Hepatocyte (in vitro differentiated cells): ENCODE data around the gene SCN2A. TPM values are rescaled to one million over a fixed set of nuclear protein-coding genes. Genes with fewer than 3 reads are reported as not detected.

ENCODE experiments used
- DNase-seq: peaks from one replicate; pipeline ENCODE4 v3.0.0-alpha.2; 2016; ENCODE audit warnings: low spot score
- H2AFZ ChIP-seq: fragments of 200-600 bp; sonication (generic); 2 replicates; pipeline ENCODE4 v1.6.0; 2016; ENCODE audit warnings: antibody characterized with exemption, mild to moderate bottlenecking
- H3K27ac ChIP-seq: fragments of 200-600 bp; sonication (generic); 2 replicates; pipeline ENCODE4 v1.5.1; 2016; ENCODE audit warnings: mild to moderate bottlenecking
- H3K27me3 ChIP-seq: fragments of 200-600 bp; sonication (generic); 2 replicates; pipeline ENCODE4 v1.6.1; 2016
- H3K36me3 ChIP-seq: fragments of 200-600 bp; sonication (generic); replicated peaks from 2 replicates; pipeline ENCODE4 v1.5.1; 2016; ENCODE audit warnings: low read depth; ENCODE audit not compliant: insufficient read depth
- H3K4me1 ChIP-seq: fragments of 200-600 bp; sonication (generic); 2 replicates; pipeline ENCODE4 v1.5.1; 2016; ENCODE audit warnings: mild to moderate bottlenecking, moderate library complexity; ENCODE audit not compliant: insufficient read depth
- H3K4me2 ChIP-seq: fragments of 200-600 bp; sonication (generic); 2 replicates; pipeline ENCODE4 v1.6.0; 2016
- H3K4me3 ChIP-seq: fragments of 200-600 bp; sonication (generic); 2 replicates; pipeline ENCODE4 v1.5.1; 2016; ENCODE audit warnings: mild to moderate bottlenecking
- H3K79me2 ChIP-seq: fragments of 200-600 bp; sonication (generic); 2 replicates; pipeline ENCODE4 v1.6.0; 2017; ENCODE audit warnings: mild to moderate bottlenecking
- H3K9me2 ChIP-seq: fragments of 200-600 bp; sonication (generic); replicated peaks from 2 replicates; pipeline ENCODE4 v1.6.0; 2017; ENCODE audit warnings: mild to moderate bottlenecking; ENCODE audit not compliant: insufficient read depth
- H3K9me3 ChIP-seq: fragments of 200-600 bp; sonication (generic); 2 replicates; pipeline ENCODE4 v1.5.1; 2016; ENCODE audit warnings: low read depth, mild to moderate bottlenecking
- H4K20me1 ChIP-seq: fragments of 200-600 bp; sonication (generic); 2 replicates; pipeline ENCODE4 v1.6.0; 2016; ENCODE audit warnings: mild to moderate bottlenecking; ENCODE audit not compliant: insufficient read depth, poor library complexity, severe bottlenecking
- EZH2 ChIP-seq: fragments of 200-600 bp; sonication (generic); IDR thresholded peaks from 2 replicates; pipeline ENCODE4 v1.6.1; 2016; ENCODE audit warnings: antibody characterized with exemption, mild to moderate bottlenecking, borderline replicate concordance
- EZH2phosphoT487 ChIP-seq: fragments of 200-600 bp; sonication (generic); IDR thresholded peaks from one replicate; pipeline ENCODE4 v1.6.1; 2018; ENCODE audit warnings: antibody characterized with exemption, mild to moderate bottlenecking, low read depth, moderate library complexity; ENCODE audit not compliant: unreplicated experiment, severe bottlenecking
- whole genome bisulfite sequencing: methylation state at CpG from one replicate; pipeline ENCODE4 v1.1.6; 2016; ENCODE audit warnings: low lambda C conversion rate; ENCODE audit errors: missing lambda C conversion rate; 5-methylcytosine and 5-hydroxymethylcytosine counted together
- polyA plus RNA-seq: library from polyadenylated mRNA; unstranded; fragments of >200 nt; fragmentation: Nextera tagmentation; extraction: Ambion mirVana; gene quantifications from 2 replicates; pipeline ENCODE4 v1.2.1, GENCODE V29; 2016
- total RNA-seq: library from RNA; depleted of rRNA; stranded (reverse); fragments of >200 nt; gene quantifications from 2 replicates; pipeline ENCODE4 v1.2.3, GENCODE V29; 2014
- TF ChIP-seq, protein P1 (sequence below): fragments of 200-600 bp; sonication (generic); IDR thresholded peaks from 2 replicates; pipeline ENCODE4 v1.5.1; 2016; ENCODE audit warnings: antibody characterized with exemption, mild to moderate bottlenecking; ENCODE audit not compliant: poor library complexity

SCN2A gene
- total RNA-seq (2.9 and 5.3 TPM in 2 replicates), polyA plus RNA-seq (0.86 and 1.4 TPM in 2 replicates)

DNA sequence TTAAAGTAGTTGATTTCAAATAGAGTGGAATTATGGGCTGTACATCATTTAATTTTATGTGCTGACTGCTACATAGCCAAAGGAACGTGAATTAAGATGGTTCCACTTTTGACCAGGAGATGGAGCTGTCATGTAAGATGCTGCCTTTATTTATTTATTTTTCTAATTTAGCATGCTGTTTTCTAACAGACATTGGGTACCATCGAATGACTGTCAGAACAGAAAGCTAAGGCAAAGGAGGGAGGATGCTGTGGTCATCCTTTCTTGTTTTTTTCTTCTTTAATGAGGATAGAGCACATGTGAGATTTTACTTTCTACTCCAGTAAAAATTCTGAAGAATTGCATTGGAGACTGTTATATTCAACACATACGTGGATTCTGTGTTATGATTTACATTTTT is at the start of gene SCN2A:
Gene SCN2A, plus strand, starts transcription at position 185 of the 400 bp plus-strand sequence. CDS start 56,410 bp downstream, outside the sequence.
- H2AFZ ChIP-seq, result no peak within 1 kb of the TSS
- no peak within 1 kb of the TSS for H3K4me2 ChIP-seq
- no peaks in the 10 kb centered on the region for H3K4me1 ChIP-seq
- H3K9me2 ChIP-seq, result no peaks in the 10 kb centered on the region
- no peaks in the 10 kb centered on the region for H4K20me1 ChIP-seq
- H3K4me3 ChIP-seq, result no peak within 1 kb of the TSS
- H3K79me2 ChIP-seq, result no peaks in the 10 kb centered on the region
- DNase-seq, result peak; percentile 70
- no peaks in the 10 kb centered on the region for H3K9me3 ChIP-seq
- H3K27ac ChIP-seq, result no peak within 1 kb of the TSS
- no peak for TF ChIP-seq EZH2phosphoT487
- TF ChIP-seq, protein P1, sequence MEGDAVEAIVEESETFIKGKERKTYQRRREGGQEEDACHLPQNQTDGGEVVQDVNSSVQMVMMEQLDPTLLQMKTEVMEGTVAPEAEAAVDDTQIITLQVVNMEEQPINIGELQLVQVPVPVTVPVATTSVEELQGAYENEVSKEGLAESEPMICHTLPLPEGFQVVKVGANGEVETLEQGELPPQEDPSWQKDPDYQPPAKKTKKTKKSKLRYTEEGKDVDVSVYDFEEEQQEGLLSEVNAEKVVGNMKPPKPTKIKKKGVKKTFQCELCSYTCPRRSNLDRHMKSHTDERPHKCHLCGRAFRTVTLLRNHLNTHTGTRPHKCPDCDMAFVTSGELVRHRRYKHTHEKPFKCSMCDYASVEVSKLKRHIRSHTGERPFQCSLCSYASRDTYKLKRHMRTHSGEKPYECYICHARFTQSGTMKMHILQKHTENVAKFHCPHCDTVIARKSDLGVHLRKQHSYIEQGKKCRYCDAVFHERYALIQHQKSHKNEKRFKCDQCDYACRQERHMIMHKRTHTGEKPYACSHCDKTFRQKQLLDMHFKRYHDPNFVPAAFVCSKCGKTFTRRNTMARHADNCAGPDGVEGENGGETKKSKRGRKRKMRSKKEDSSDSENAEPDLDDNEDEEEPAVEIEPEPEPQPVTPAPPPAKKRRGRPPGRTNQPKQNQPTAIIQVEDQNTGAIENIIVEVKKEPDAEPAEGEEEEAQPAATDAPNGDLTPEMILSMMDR, result peak; percentile 79
- H3K36me3 ChIP-seq, result no peaks in the 10 kb centered on the region
- 43% methylated on average over 3 of the region's 3 CpGs for WGBS
- no peaks in the 10 kb centered on the region for H3K27me3 ChIP-seq

- no peak for DNase-seq
- no peak overlapping the region for H3K4me2 ChIP-seq
- H3K27ac ChIP-seq, result no peak overlapping the region
- WGBS, result 72% methylated on average over 2 of the region's 2 CpGs
- no peaks in the 10 kb centered on the region for H3K9me2 ChIP-seq
- no peaks in the 10 kb centered on the region for H4K20me1 ChIP-seq
- H3K27me3 ChIP-seq, result no peaks in the 10 kb centered on the region
- no peaks in the 10 kb centered on the region for H3K9me3 ChIP-seq
- no peak overlapping the region for H3K4me3 ChIP-seq
- H3K36me3 ChIP-seq, result no peaks in the 10 kb centered on the region
- no peaks in the 10 kb centered on the region for H3K79me2 ChIP-seq
- TF ChIP-seq EZH2 (no peak), EZH2phosphoT487 (no peak)
- TF ChIP-seq, protein P1, result no peak
- no peaks in the 10 kb centered on the region for H3K4me1 ChIP-seq
- H2AFZ ChIP-seq, result no peak overlapping the region
Observed at GRCh38 chr2:165191096-165191728, 48.0 kb upstream of the SCN2A start.

- Histone ChIP-seq H3K27me3 (no peaks in the 10 kb centered on the region), H2AFZ (no peak overlapping the region), H3K9me2 (no peaks in the 10 kb centered on the region), H4K20me1 (no peaks in the 10 kb centered on the region), H3K9me3 (no peaks in the 10 kb centered on the region), H3K27ac (no peak overlapping the region), H3K4me3 (no peak overlapping the region), H3K79me2 (no peaks in the 10 kb centered on the region), H3K36me3 (no peaks in the 10 kb centered on the region), H3K4me2 (no peak overlapping the region), H3K4me1 (no peaks in the 10 kb centered on the region)
- 83% methylated on average over 2 of the region's 2 CpGs for WGBS
- no peak for TF ChIP-seq EZH2phosphoT487
- TF ChIP-seq, protein P1, result no peak
- no peak for TF ChIP-seq EZH2
- DNase-seq, result no peak
Observed at GRCh38 chr2:165192729-165193128, 46.5 kb upstream of the SCN2A start.
